SH-SY5Y (cell line): ENCODE results near the gene PTPRG.

Source experiments
- GATA2 ChIP-seq: IDR thresholded peaks from 2 replicates; pipeline ENCODE4 v1.6.1; 2011; ENCODE audit warnings: mild to moderate bottlenecking, low read depth, low read length
- GATA3 ChIP-seq: IDR thresholded peaks from 2 replicates; pipeline ENCODE4 v1.6.1; 2011; ENCODE audit warnings: low read depth, mild to moderate bottlenecking, low read length, moderate library complexity

DNA sequence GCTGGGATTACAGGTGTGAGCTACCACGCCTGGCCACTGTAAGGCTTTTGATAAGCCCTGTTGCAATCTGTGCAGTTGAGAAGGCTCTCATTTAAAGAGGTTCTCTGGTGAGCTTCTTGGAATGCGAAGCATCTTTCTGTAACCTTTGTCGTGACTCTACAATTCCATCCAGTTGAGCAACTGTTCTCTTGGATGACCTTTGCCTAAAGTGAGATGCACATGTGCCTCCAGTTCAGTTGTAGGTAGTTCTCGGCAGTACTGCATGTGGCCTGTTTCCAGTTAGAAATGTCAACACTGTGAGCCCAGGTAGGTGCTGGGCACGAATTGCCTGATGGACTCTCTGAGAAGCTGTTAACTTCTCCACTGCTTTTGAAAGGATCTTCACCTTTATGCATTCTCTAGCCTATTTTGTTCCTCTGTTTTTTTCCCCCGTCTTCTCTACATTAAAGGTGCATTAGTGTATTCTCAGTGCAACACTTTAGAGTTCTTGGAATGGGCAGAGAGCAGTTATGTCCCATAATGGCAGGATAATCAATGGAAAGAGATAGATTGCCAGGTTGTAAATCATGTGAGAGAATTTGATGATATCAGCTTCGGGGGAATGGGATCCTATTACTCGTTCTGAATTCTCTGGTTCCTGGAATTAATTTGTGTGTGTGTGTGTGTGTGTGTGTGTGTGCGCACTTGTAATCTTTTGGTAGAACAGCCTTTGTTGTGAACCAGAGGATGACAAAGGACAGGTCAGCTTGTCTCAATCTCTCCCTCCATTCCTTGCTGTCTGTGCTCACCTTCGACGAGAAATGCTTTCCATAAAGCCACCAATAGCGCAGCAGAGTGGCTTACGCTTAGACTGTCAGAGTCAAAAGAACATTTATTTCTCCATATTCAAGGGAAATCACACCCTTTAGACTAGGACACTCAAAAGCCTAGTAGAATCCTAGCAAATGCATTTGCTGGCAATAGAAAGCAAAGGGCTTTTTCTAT, 51.1 kb downstream of the PTPRG start:
- TF ChIP-seq GATA3 (no peak), GATA2 (no peak)
